Ishikawa (cell line): ENCODE measurements around the gene IL19.

ENCODE experiments used
- CEBPB ChIP-seq: IDR thresholded peaks from 2 replicates; pipeline ENCODE4 v1.6.1; 2012
- CREB1 ChIP-seq: IDR thresholded peaks from 2 replicates; pipeline ENCODE4 v1.6.1; 2012; ENCODE audit warnings: low read depth
- EGR1 ChIP-seq: IDR thresholded peaks from 2 replicates; pipeline ENCODE4 v1.6.1; 2012
- EP300 ChIP-seq: IDR thresholded peaks from 2 replicates; pipeline ENCODE4 v1.6.1; 2012; ENCODE audit warnings: borderline replicate concordance
- FOXM1 ChIP-seq: IDR thresholded peaks from 2 replicates; pipeline ENCODE4 v1.6.1; 2012; ENCODE audit warnings: low read depth, borderline replicate concordance
- MAX ChIP-seq: IDR thresholded peaks from 2 replicates; pipeline ENCODE4 v1.6.1; 2012
- NFIC ChIP-seq: IDR thresholded peaks from 2 replicates; pipeline ENCODE4 v1.6.1; 2012
- RAD21 ChIP-seq: IDR thresholded peaks from 2 replicates; pipeline ENCODE4 v1.6.1; 2012; ENCODE audit warnings: low read depth
- REST ChIP-seq: IDR thresholded peaks from 2 replicates; pipeline ENCODE4 v1.6.1; 2012; ENCODE audit warnings: low read depth, mild to moderate bottlenecking
- TAF1 ChIP-seq: IDR thresholded peaks from 2 replicates; pipeline ENCODE4 v1.6.1; 2012; ENCODE audit warnings: low read depth, mild to moderate bottlenecking
- TCF12 ChIP-seq: IDR thresholded peaks from 2 replicates; pipeline ENCODE4 v1.6.1; 2012; ENCODE audit warnings: low read depth
- TEAD4 ChIP-seq: IDR thresholded peaks from 2 replicates; pipeline ENCODE4 v1.6.1; 2012
- USF1 ChIP-seq: IDR thresholded peaks from 2 replicates; pipeline ENCODE4 v1.6.1; 2012
- YY1 ChIP-seq: IDR thresholded peaks from 2 replicates; pipeline ENCODE4 v1.6.1; 2012; ENCODE audit warnings: low read depth
- ZBTB7A ChIP-seq: IDR thresholded peaks from 2 replicates; pipeline ENCODE4 v1.6.1; 2012; ENCODE audit warnings: low read depth

The IL19 gene

GRCh38 chr1:206854401-206855129, 84.0 kb downstream of the IL19 start:
- TF ChIP-seq ZBTB7A (no peak), NFIC (no peak), TEAD4 (no peak), MAX (no peak), CEBPB (no peak), RAD21 (no peak), YY1 (no peak), USF1 (no peak), CREB1 (no peak), TCF12 (no peak), REST (no peak), TAF1 (no peak)

- TF ChIP-seq REST: no peak
- no peak for TF ChIP-seq USF1
- TF ChIP-seq YY1: no peak
- no peak for TF ChIP-seq TCF12
These were observed 85.3 kb downstream of the IL19 start for GRCh38 chr1:206855859-206856258.

GRCh38 chr1:206856674-206857464, 86.3 kb downstream of the IL19 start:
- TF ChIP-seq NFIC (no peak), EGR1 (no peak), MAX (no peak), CREB1 (no peak), ZBTB7A (no peak), REST (no peak), FOXM1 (no peak), TCF12 (no peak)

- TF ChIP-seq TEAD4: no peak
- no peak for TF ChIP-seq TAF1
- TF ChIP-seq FOXM1: no peak
- no peak for TF ChIP-seq REST
- no peak for TF ChIP-seq EP300
- no peak for TF ChIP-seq CEBPB
- no peak for TF ChIP-seq RAD21
- TF ChIP-seq CREB1: no peak
- no peak for TF ChIP-seq YY1
- TF ChIP-seq ZBTB7A: no peak
- no peak for TF ChIP-seq MAX
These were observed 88.5 kb downstream of the IL19 start for GRCh38 chr1:206859082-206859521.
